ENCODE measurements around the gene SERPINB7.
"Not testable (repeated sequence)": the region's sequence is repeated elsewhere in the genome, so short reads cannot be mapped to it uniquely, and the experiment has no call there.

The SERPINB7 gene

GRCh38 chr18:63775166-63775730, at the start of gene SERPINB7:
Gene SERPINB7 (plus strand): TSS chr18:63775418. CDS start chr18:63782373, 6,955 bp downstream.
- no peak for DNase-seq

- DNase-seq, result no peak
Observed at GRCh38 chr18:63725682-63726480, 49.3 kb upstream of the SERPINB7 start.

GRCh38 chr18:63730773-63731172, 44.4 kb upstream of the SERPINB7 start:
- no peak for DNase-seq

- DNase-seq, result no peak
Observed at GRCh38 chr18:63731215-63731614, 44.0 kb upstream of the SERPINB7 start.

- no peak for DNase-seq
Observed at GRCh38 chr18:63736876-63737275, 38.3 kb upstream of the SERPINB7 start.

GRCh38 chr18:63741769-63742168, 33.4 kb upstream of the SERPINB7 start:
- no peak for DNase-seq

- no peak for DNase-seq
Observed at GRCh38 chr18:63747006-63747405, 28.2 kb upstream of the SERPINB7 start.

- DNase-seq, result no peak
Observed at GRCh38 chr18:63749489-63749888, 25.7 kb upstream of the SERPINB7 start.

GRCh38 chr18:63752636-63753035, 22.6 kb upstream of the SERPINB7 start:
- no peak for DNase-seq

- no peak for DNase-seq
Observed at GRCh38 chr18:63753676-63754075, 21.5 kb upstream of the SERPINB7 start.

GRCh38 chr18:63757541-63757940, 17.7 kb upstream of the SERPINB7 start:
- DNase-seq, result no peak

- DNase-seq, result no peak
Observed at GRCh38 chr18:63758615-63759240, 16.5 kb upstream of the SERPINB7 start.

GRCh38 chr18:63759786-63760185, 15.4 kb upstream of the SERPINB7 start:
- not testable (repeated sequence) for DNase-seq

- DNase-seq, result no peak
Observed at GRCh38 chr18:63762518-63762917, 12.7 kb upstream of the SERPINB7 start.

GRCh38 chr18:63763831-63764600, 11.2 kb upstream of the SERPINB7 start:
- no peak for DNase-seq

GRCh38 chr18:63765837-63766236, 9.4 kb upstream of the SERPINB7 start:
- DNase-seq, result no peak

GRCh38 chr18:63773551-63773950, 1.7 kb upstream of the SERPINB7 start:
- DNase-seq, result no peak

GRCh38 chr18:63774511-63774910, 707 bp upstream of the SERPINB7 start:
- no peak for DNase-seq

- DNase-seq, result no peak
Observed at GRCh38 chr18:63779386-63779785, 4.2 kb downstream of the SERPINB7 start.

- peak; percentile 30 for DNase-seq
Observed at GRCh38 chr18:63783394-63783793, 8.2 kb downstream of the SERPINB7 start.

- no peak for DNase-seq
Observed at GRCh38 chr18:63784787-63785452, 9.7 kb downstream of the SERPINB7 start.

- no peak for DNase-seq
Observed at GRCh38 chr18:63787673-63788072, 12.5 kb downstream of the SERPINB7 start.

Measured in RPMI8226 (cell line).